Stimulated activated CD4-positive, alpha-beta T cell treated with anti-CD3 and anti-CD28 coated beads, Interleukin-2, amount 100 ng/mL, for 4 hours (primary cell): ENCODE measurements around the gene WIPF2.

Experiments
- DNase-seq: peaks from one replicate; pipeline ENCODE4 v3.0.0-alpha.2; 2020; ENCODE audit warnings: low read depth

WIPF2 gene

GRCh38 chr17:40218740-40219593, at the start of gene WIPF2:
Gene WIPF2, plus strand, starts transcription at chr17:40219304. Its CDS starts 37,156 bp downstream, at chr17:40256460.
- peak; percentile 94 for DNase-seq

GRCh38 chr17:40170325-40170724, 48.8 kb upstream of the WIPF2 start:
- no peak for DNase-seq

GRCh38 chr17:40171750-40172149, 47.4 kb upstream of the WIPF2 start:
- DNase-seq: no peak

- no peak for DNase-seq
Measured at GRCh38 chr17:40173091-40173777, 45.9 kb upstream of the WIPF2 start.

GRCh38 chr17:40173778-40174135, 45.3 kb upstream of the WIPF2 start:
- no peak for DNase-seq

GRCh38 chr17:40174514-40174913, 44.6 kb upstream of the WIPF2 start:
- no peak for DNase-seq

GRCh38 chr17:40175928-40176753, 43.0 kb upstream of the WIPF2 start:
- DNase-seq: no peak

GRCh38 chr17:40176754-40177110, 42.4 kb upstream of the WIPF2 start:
- no peak for DNase-seq

GRCh38 chr17:40177275-40177874, 41.7 kb upstream of the WIPF2 start, which contains the start of gene RAPGEFL1:
Gene RAPGEFL1, plus strand, starts transcription at chr17:40177470. Its CDS starts 392 bp downstream, at chr17:40177862.
- peak; percentile 85 for DNase-seq

- no peak for DNase-seq
Measured at GRCh38 chr17:40178021-40178601, 41.0 kb upstream of the WIPF2 start.

GRCh38 chr17:40178660-40179059, 40.4 kb upstream of the WIPF2 start:
- no peak for DNase-seq

GRCh38 chr17:40179923-40180659, 39.0 kb upstream of the WIPF2 start:
- no peak for DNase-seq

GRCh38 chr17:40180694-40181093, 38.4 kb upstream of the WIPF2 start:
- no peak for DNase-seq

- no peak for DNase-seq
Measured at GRCh38 chr17:40181205-40181604, 37.9 kb upstream of the WIPF2 start.

GRCh38 chr17:40182606-40183005, 36.5 kb upstream of the WIPF2 start:
- no peak for DNase-seq

- DNase-seq: no peak
Measured at GRCh38 chr17:40187238-40187637, 31.9 kb upstream of the WIPF2 start.

- no peak for DNase-seq
Measured at GRCh38 chr17:40188694-40189093, 30.4 kb upstream of the WIPF2 start.

GRCh38 chr17:40190197-40191021, 28.7 kb upstream of the WIPF2 start:
- no peak for DNase-seq

- peak; percentile 41 for DNase-seq
Measured at GRCh38 chr17:40191237-40192208, 27.6 kb upstream of the WIPF2 start.
